HG02884 (cell line): ENCODE results near the gene ATAD3B.
"Not testable (repeated sequence)": the region's sequence is repeated elsewhere in the genome, so short reads cannot be mapped to it uniquely, and the experiment has no call there.

Experiments
- ATAC-seq: cut with Tn5 transposase; IDR thresholded peaks from one replicate; pipeline ENCODE4 v1.9.1; 2021; ENCODE audit warnings: mild to moderate bottlenecking, moderate library complexity; ENCODE audit not compliant: unreplicated experiment

The ATAD3B gene

GRCh38 chr1:1477206-1477605, 5.6 kb downstream of the ATAD3B start:
- no peak for ATAC-seq

- no peak for ATAC-seq
Observed at GRCh38 chr1:1479547-1480487, 8.3 kb downstream of the ATAD3B start.

- not testable (repeated sequence) for ATAC-seq
Observed at GRCh38 chr1:1480488-1480867, 8.9 kb downstream of the ATAD3B start.

GRCh38 chr1:1481811-1482210, 10.2 kb downstream of the ATAD3B start:
- not testable (repeated sequence) for ATAC-seq

GRCh38 chr1:1482856-1483255, 11.3 kb downstream of the ATAD3B start:
- no peak for ATAC-seq

GRCh38 chr1:1483714-1484113, 12.1 kb downstream of the ATAD3B start:
- ATAC-seq: no peak

GRCh38 chr1:1484976-1485750, 13.6 kb downstream of the ATAD3B start:
- not testable (repeated sequence) for ATAC-seq

- not testable (repeated sequence) for ATAC-seq
Observed at GRCh38 chr1:1485755-1486317, 14.3 kb downstream of the ATAD3B start.

GRCh38 chr1:1487701-1488100, 16.1 kb downstream of the ATAD3B start:
- no peak for ATAC-seq

- no peak for ATAC-seq
Observed at GRCh38 chr1:1489231-1489630, 17.7 kb downstream of the ATAD3B start.

- ATAC-seq: no peak
Observed at GRCh38 chr1:1489861-1490260, 18.3 kb downstream of the ATAD3B start.

GRCh38 chr1:1490633-1491230, 19.2 kb downstream of the ATAD3B start:
- ATAC-seq: no peak

- ATAC-seq: no peak
Observed at GRCh38 chr1:1491601-1492000, 20.0 kb downstream of the ATAD3B start.

GRCh38 chr1:1494311-1494710, 22.7 kb downstream of the ATAD3B start:
- not testable (repeated sequence) for ATAC-seq

- ATAC-seq: not testable (repeated sequence)
Observed at GRCh38 chr1:1495461-1495975, 24.0 kb downstream of the ATAD3B start.

GRCh38 chr1:1504777-1505365, 33.3 kb downstream of the ATAD3B start:
- ATAC-seq: not testable (repeated sequence)

- ATAC-seq: not testable (repeated sequence)
Observed at GRCh38 chr1:1505366-1505798, 33.8 kb downstream of the ATAD3B start.

- not testable (repeated sequence) for ATAC-seq
Observed at GRCh38 chr1:1505801-1506200, 34.2 kb downstream of the ATAD3B start.

- ATAC-seq: no peak
Observed at GRCh38 chr1:1507305-1507704, 35.7 kb downstream of the ATAD3B start.

- not testable (repeated sequence) for ATAC-seq
Observed at GRCh38 chr1:1508775-1509464, 37.4 kb downstream of the ATAD3B start.
